ENCODE measurements around the gene COL18A1. TPM values are rescaled to one million over a fixed set of nuclear protein-coding genes. Genes with fewer than 3 reads are reported as not detected.

Gene COL18A1
- total RNA-seq, 1 donor from 2014 or later: 302 TPM

DNA sequence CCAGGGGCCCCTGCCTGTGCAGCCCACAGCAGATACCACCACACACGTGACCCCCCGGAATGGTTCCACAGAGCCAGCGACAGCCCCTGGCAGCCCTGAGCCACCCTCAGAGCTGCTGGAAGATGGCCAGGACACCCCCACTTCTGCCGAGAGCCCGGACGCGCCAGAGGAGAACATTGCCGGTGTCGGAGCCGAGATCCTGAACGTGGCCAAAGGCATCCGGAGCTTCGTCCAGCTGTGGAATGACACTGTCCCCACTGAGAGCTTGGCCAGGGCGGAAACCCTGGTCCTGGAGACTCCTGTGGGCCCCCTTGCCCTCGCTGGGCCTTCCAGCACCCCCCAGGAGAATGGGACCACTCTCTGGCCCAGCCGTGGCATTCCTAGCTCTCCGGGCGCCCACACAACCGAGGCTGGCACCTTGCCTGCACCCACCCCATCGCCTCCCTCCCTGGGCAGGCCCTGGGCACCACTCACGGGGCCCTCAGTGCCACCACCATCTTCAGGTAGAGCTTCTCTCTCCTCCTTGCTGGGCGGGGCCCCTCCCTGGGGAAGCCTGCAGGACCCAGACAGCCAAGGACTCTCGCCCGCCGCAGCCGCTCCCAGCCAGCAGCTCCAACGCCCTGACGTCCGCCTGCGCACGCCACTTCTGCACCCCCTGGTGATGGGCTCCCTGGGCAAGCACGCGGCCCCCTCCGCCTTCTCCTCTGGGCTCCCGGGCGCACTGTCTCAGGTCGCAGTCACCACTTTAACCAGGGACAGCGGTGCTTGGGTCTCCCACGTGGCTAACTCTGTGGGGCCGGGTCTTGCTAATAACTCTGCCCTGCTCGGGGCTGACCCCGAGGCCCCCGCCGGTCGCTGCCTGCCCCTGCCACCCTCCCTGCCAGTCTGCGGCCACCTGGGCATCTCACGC lies 51.0 kb downstream of the COL18A1 start:
- H3K4me3 Mint-ChIP-seq: no peak overlapping the region
- DNase-seq (ENCODE audit: low spot score in 2 of 2, unreplicated experiment in 2 of 2): no peak
- H3K4me1 Mint-ChIP-seq: peaks cover 31% of the 10 kb centered on the region
- no peaks in the 10 kb centered on the region for H3K27me3 Mint-ChIP-seq (ENCODE audit: low read depth)
- no peaks in the 10 kb centered on the region for H3K9me3 Mint-ChIP-seq
- peaks cover 10% of the 10 kb centered on the region for H3K36me3 Mint-ChIP-seq
- TF ChIP-seq, protein P1, sequence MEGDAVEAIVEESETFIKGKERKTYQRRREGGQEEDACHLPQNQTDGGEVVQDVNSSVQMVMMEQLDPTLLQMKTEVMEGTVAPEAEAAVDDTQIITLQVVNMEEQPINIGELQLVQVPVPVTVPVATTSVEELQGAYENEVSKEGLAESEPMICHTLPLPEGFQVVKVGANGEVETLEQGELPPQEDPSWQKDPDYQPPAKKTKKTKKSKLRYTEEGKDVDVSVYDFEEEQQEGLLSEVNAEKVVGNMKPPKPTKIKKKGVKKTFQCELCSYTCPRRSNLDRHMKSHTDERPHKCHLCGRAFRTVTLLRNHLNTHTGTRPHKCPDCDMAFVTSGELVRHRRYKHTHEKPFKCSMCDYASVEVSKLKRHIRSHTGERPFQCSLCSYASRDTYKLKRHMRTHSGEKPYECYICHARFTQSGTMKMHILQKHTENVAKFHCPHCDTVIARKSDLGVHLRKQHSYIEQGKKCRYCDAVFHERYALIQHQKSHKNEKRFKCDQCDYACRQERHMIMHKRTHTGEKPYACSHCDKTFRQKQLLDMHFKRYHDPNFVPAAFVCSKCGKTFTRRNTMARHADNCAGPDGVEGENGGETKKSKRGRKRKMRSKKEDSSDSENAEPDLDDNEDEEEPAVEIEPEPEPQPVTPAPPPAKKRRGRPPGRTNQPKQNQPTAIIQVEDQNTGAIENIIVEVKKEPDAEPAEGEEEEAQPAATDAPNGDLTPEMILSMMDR (IDR thresholded peaks at IDR 0.05; ENCODE audit: unreplicated experiment): no peak
- H3K27ac Mint-ChIP-seq: peak overlapping the region; percentile 61

DNA sequence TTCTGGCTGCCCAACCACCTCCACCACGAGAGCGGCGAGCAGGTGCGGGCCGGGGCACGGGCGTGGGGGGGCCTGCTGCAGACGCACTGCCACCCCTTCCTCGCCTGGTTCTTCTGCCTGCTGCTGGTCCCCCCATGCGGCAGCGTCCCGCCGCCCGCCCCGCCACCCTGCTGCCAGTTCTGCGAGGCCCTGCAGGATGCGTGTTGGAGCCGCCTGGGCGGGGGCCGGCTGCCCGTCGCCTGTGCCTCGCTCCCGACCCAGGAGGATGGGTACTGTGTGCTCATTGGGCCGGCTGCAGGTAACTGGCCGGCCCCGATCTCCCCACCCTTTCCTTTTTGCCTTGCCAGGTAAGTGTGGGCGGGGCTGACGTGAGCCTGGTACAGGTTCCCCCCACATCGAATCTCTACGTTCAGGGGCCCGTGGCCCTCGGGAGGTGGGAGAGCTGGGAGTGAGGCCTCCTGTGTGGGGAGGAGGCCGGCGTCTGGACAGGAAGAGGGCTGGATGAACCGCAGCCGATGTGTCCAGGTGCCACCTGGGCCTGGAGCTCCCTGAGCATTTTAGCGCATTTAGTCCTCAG lies 51.7 kb downstream of the COL18A1 start:
- TF ChIP-seq, protein P1 (IDR thresholded peaks at IDR 0.05; ENCODE audit: unreplicated experiment): no peak
- no peaks in the 10 kb centered on the region for H3K27me3 Mint-ChIP-seq (ENCODE audit: low read depth)
- peaks cover 18% of the 10 kb centered on the region for H3K36me3 Mint-ChIP-seq
- no peak for DNase-seq (ENCODE audit: low spot score in 2 of 2, unreplicated experiment in 2 of 2)
- H3K9me3 Mint-ChIP-seq: peaks cover 4% of the 10 kb centered on the region
- peaks cover 25% of the 10 kb centered on the region for H3K4me1 Mint-ChIP-seq
- no peak overlapping the region for H3K27ac Mint-ChIP-seq
- no peak overlapping the region for H3K4me3 Mint-ChIP-seq

DNA sequence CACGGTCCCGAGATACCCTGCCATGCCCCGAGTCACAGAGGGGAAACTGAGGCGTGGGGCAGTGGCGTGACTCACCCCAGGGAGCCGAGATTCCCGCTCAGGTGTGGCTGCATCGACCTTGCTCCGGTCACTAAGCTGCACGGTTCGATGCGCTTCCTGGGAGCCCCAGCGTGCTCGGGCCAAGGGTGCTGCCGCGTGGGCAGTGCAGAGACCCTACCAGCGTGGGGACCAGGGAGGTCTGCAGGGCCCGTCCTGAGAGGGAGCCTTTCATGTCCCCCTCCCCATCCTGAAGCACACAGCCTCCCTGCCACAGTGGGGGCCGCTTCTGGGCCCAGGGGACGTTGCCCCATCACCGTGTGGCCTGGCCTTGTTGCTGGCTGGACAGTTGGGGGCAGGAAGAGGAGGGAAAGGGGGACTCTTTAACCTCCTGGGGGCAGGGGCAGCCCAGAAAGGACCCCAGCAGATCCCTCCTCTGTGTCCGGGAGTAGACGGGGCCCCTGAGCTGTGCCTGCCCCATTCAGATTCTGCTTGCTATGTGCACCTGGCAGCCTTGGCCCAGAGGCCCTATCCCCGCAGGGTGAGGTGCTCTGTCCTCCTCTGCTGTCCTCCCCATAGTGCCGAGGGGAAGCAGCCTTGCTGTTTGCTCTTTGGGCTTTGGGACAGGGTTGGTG lies 52.3 kb downstream of the COL18A1 start:
- H3K4me1 Mint-ChIP-seq: peaks cover 24% of the 10 kb centered on the region
- no peaks in the 10 kb centered on the region for H3K27me3 Mint-ChIP-seq (ENCODE audit: low read depth)
- TF ChIP-seq, protein P1 (IDR thresholded peaks at IDR 0.05; ENCODE audit: unreplicated experiment): no peak
- no peak overlapping the region for H3K27ac Mint-ChIP-seq
- H3K36me3 Mint-ChIP-seq: peaks cover 24% of the 10 kb centered on the region
- no peak overlapping the region for H3K4me3 Mint-ChIP-seq
- H3K9me3 Mint-ChIP-seq: peaks cover 10% of the 10 kb centered on the region
- no peak for DNase-seq (ENCODE audit: low spot score in 2 of 2, unreplicated experiment in 2 of 2)

DNA sequence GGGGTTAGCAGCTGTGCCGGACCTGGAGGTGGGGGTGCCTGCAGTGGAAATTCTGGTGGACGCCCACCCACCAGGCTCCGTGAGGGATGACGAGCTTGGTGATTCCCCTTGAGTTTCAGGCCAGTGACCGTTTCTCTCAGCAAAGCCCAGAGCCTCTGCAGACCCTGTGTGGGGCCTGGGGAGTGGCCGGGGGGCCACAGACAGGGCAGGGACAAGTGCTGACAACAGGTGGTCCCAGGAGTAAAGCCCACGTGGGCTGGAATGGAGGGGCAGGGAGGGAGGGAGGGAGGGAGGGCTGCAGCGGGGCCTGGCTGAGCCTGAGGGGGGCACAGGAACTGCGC lies 52.8 kb downstream of the COL18A1 start:
- Mint-ChIP-seq H3K36me3 (peaks cover 29% of the 10 kb centered on the region), H3K27me3 (ENCODE audit: low read depth) (no peaks in the 10 kb centered on the region), H3K27ac (no peak overlapping the region), H3K4me1 (peaks cover 24% of the 10 kb centered on the region), H3K9me3 (peaks cover 15% of the 10 kb centered on the region), H3K4me3 (no peak overlapping the region)
- no peak for DNase-seq (ENCODE audit: low spot score in 2 of 2, unreplicated experiment in 2 of 2)
- TF ChIP-seq, protein P1 (IDR thresholded peaks at IDR 0.05; ENCODE audit: unreplicated experiment): no peak

DNA sequence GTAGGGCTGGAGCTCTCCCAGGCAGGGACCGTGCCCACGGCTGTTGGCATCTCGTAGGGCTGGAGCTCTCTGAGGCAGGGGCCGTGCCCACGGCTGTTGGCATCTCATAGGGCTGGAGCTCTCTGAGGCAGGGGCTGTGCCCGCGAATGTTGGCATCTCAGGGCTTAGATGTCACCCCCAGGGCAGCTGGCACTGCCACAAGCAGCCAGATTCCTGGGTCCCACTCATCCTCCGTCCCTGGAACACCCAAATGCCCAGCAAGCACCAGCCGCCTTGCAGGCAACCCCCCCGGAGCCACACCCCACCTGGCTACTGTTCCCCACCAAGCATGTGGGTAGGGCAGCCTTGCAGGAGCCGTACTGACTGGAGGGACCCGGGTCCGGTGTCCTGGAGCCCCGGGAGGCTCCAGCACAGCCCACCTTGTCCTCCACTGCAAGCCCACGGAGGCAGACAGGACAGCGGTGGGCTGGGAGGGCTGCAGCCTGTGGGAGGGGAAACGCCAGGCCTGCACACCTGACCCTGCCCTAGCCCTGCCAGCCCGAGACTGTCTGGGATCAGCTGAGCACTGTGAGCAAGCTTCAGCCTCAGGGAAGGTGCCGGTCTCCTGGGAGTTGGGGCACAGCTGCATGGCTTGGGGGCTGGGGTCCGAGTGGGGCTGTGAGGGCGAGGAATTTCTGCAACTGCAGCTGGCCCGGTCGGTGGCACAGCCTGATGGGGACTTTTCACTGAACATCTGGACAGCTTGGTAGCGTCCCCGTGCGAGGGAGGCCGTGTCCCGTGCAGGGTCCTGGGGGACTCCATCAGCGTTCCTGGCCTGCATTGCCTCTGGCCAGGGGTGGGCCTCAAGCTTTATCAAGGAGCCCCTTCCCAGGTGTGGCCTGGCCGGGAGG lies 53.6 kb downstream of the COL18A1 start:
- H3K27ac Mint-ChIP-seq: no peak overlapping the region
- no peaks in the 10 kb centered on the region for H3K27me3 Mint-ChIP-seq (ENCODE audit: low read depth)
- H3K9me3 Mint-ChIP-seq: peaks cover 17% of the 10 kb centered on the region
- no peak overlapping the region for H3K4me3 Mint-ChIP-seq
- no peak for DNase-seq (ENCODE audit: low spot score in 2 of 2, unreplicated experiment in 2 of 2)
- peaks cover 34% of the 10 kb centered on the region for H3K36me3 Mint-ChIP-seq
- TF ChIP-seq, protein P1 (IDR thresholded peaks at IDR 0.05; ENCODE audit: unreplicated experiment): no peak
- peaks cover 19% of the 10 kb centered on the region for H3K4me1 Mint-ChIP-seq

All from mesothelial cell of epicardium (in vitro differentiated cells).